HG03439 (cell line): ENCODE results near the gene SCUBE2.

Source experiments
- ATAC-seq: cut with Tn5 transposase; IDR thresholded peaks from one replicate; pipeline ENCODE4 v1.9.1; 2021; ENCODE audit warnings: mild to moderate bottlenecking, moderate library complexity; ENCODE audit not compliant: unreplicated experiment

The SCUBE2 gene

DNA sequence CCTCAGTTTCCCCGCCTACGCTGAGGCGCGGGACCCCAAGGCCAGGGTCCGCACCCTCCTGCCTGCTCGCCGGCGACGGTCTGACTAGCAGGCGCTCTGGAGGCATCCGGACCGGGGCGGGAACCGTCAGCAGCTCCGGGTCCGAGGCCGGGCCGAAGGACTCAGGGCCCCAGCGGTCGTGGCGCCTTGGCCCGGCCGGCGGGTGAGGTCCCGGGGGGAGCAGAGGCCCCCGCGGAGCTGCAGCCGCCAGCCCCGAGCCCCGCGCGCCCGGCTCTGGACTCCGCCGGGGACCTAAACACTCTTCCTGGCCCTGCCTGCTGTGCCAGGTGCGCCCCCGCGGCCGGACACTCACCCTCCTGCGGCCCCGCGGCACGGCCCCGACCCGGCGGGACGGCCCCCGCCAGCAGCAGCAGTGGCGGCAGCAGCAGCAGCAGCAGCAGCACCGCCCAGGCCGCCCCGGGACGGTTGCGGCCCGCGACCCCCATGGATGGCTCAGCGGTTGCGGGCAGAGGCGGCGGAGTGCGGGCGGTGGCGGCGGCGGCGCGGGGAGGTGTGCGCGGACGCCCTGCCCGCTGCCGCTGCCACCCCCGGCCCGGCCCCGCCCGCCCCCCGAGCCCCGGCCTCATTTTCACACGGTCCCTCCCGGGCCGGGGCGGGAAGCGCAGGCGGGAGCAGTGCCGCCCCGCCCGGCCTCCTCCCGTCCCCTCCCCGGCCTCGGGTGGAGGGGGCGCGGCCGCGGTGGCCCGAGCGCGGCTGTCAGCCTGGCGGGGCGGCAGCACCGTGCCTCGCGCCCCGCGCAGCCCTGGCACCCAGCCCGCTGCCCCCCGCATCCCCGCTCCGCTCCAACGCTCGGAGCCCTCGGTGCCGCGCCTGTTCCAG is at the start of gene SCUBE2:
TSS of gene SCUBE2 (minus strand) at position 556 of the 879 bp plus-strand sequence. CDS start at position 485, 71 bp downstream.
- no peak for ATAC-seq

- ATAC-seq = no peak
Observed at GRCh38 chr11:9141186-9141585, 49.8 kb upstream of the SCUBE2 start.

DNA sequence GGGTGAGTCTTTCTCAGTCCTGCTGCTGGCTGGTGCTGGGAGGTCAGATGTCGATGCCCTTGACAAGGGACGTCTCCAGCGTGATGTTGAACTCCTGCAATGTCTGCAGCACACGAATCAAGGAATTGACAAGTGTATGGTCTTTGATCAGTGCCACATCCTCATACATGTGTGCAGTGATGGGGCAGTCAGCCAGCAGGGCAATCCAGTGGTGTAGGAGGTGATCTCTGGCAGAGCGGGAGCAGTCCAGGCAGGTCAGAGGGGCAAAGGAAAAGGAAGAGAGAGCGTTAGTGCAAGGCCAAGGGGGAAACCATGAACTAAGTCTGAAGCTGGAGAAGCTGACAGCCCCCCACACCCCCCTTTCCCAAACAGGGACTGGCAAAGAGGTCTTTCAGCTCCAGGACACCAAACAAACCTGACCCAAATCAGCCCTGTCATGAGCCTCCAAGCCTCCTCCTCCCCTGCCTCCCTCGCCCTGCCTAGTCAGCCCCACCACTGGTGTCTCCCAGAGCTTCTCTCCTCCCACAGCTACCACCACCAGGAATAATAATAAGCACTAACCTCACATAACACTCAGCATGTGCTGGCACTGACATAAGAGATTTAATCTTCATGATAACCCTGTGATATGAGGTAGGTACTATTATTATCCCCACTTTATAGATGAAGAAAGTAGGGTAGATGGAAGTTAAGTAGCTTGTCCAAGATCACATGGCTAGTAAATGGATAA is 48.4 kb upstream of the SCUBE2 start:
- ATAC-seq = no peak

DNA sequence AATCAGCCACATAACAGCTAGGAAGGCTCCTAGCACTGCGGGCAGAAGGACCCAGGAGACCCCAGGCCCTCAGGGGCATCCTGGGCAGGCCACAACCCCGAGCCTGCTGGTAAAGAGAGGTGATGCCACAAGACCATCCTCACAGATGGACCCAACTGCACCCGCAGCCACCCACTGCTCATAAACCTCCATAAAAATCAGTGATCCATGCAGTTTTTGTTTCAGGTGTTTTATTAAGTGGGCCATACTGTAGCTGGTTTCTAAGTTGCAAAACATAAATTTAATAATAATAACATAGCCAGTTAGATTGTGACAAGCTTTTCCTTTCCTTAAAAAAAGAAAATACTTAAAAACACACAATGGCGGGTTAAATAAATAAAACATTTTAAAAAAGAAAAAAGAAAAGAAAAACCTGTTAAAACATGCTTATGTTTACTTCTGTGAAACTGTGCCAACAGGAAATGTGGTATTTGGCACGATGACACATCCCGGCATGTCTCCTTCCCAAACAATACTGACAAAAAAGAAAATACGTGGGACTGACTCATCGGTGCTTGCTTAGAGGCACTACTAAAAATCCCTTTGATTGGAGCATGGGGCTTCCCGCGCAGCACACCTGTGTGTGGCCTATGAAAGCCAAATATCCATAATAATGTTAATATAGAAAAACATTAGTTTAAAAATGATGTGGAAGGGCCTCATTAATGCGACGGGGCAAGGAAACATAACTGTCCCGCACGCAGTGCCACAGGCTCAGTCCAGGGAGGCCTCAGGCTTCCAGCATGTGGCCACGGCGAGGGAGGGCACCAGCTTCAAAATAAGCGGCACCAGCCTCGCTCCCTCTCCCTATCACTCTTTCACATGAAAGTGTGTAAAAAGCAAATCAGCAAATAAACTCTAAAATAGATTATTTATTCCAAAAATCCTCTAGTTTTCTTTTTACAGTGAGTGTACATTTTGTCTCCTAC is 47.5 kb upstream of the SCUBE2 start:
- ATAC-seq = no peak

- no peak for ATAC-seq
Observed at GRCh38 chr11:9138133-9138453, 46.7 kb upstream of the SCUBE2 start.

DNA sequence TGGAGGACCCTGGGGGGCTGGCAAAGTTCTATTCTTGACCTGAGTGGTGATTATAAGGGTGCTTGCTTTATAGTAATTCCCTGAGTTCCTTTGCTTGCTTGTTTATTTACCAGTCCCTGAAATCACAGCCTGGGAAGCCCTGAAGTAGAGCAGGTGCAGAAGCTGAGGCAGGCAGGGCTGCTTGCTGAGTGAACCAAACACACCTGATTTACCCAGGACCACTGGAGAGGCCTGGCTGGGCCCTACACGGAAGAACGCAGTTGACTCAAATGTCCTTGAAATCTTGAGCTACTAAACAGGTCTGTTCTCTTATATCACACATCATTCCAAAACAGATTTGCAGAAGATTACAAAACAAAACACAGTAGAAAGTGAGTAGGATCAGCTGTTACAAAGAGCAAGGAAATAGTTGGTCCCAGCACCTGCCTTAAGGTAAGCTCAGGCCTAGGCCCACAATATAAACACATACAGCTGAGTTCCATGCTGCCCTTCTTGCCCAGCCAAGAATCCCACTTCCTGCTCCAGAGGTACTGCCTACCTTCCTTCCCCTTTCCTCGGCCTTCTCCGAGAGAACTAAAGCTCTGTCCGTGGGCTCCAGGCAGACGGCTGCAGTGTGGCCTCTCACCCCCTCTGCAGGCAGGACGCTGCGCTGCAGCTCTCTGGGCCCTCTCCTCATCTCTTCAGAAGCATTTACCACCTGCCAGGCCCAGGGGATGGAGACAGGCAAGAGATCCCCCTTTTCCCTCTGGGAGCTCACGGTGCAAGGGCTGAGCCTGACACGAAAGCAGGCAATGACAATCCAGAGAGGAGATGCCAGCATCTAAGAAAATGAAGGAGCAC is 46.1 kb upstream of the SCUBE2 start:
- peak; percentile 74 for ATAC-seq

GRCh38 chr11:9136741-9137140 is 45.3 kb upstream of the SCUBE2 start:
- ATAC-seq = no peak

DNA sequence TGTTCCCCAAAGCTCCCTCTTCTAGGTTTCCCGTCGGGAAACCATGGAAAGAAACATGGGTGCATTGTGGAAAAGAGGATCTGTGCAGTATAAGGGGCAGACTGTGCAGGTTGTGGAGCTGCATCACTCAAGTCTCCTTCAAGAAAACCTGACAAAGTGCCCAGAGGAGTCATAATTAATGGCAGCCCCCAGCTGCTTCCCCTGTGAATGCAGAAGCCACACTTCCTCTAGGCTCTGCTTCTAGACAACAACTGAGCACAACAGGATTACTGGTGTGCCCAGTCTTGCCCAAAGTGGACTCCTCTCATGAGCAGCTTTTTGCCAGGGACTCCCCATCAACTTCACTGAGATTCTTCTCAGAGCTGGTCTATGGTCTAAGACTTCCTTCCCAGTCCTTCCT is 42.6 kb upstream of the SCUBE2 start:
- ATAC-seq = no peak

DNA sequence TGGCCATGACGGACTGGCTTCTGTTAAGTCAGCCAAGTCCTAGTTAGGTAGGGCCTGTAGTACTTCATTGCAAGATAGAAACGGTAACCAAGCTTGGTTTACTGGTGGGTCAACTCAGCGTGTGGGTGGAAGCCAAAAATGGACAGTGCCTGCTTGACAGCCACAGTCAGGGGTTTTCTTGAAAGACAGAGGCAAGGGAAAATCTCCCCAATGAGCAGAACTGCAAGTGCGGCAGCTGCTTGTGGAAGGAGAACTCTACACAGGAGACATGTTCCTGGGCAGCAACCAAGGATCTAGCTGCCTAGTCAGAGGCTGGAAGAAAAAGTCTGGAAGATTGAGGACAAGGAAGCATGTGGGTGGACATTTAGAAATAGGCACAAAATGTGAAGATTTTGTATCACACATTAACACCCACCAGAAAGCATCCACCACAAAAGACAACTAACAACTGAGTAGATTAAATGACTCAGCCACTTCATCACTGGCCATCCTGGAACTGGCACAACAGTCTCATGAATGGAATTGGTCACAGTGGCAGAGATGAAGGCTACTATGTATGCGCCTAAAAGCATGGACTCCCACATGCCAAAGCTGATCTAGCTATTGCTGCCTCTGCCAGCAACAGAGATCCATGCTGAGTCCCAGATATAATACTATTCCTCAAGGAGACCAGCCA is 40.9 kb upstream of the SCUBE2 start:
- no peak for ATAC-seq

DNA sequence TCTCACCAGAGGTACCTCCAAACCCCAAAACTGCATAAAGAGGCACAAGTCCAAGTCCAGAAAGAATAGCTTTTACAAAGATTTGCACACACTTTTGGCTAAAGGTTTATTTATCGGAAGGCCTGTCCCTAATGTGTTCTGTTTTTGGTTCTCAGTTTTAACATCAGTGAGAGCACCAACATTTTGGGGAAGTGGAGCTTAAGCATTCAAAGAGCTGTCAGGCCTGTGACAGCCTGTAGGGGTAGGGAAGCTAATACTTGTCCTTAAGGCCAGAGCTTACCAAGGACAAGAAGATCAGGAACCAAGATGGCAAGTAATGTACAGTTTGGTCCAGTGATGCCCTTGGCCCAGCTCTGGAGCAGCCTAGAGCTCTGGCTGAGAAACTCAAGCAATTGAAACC is 38.9 kb upstream of the SCUBE2 start:
- no peak for ATAC-seq

GRCh38 chr11:9126636-9127035 is 35.2 kb upstream of the SCUBE2 start:
- ATAC-seq = no peak

GRCh38 chr11:9125185-9125886 is 33.9 kb upstream of the SCUBE2 start:
- no peak for ATAC-seq

- ATAC-seq = no peak
Observed at GRCh38 chr11:9123595-9124304, 32.4 kb upstream of the SCUBE2 start.

GRCh38 chr11:9121469-9121796 is 30.0 kb upstream of the SCUBE2 start:
- ATAC-seq = no peak

DNA sequence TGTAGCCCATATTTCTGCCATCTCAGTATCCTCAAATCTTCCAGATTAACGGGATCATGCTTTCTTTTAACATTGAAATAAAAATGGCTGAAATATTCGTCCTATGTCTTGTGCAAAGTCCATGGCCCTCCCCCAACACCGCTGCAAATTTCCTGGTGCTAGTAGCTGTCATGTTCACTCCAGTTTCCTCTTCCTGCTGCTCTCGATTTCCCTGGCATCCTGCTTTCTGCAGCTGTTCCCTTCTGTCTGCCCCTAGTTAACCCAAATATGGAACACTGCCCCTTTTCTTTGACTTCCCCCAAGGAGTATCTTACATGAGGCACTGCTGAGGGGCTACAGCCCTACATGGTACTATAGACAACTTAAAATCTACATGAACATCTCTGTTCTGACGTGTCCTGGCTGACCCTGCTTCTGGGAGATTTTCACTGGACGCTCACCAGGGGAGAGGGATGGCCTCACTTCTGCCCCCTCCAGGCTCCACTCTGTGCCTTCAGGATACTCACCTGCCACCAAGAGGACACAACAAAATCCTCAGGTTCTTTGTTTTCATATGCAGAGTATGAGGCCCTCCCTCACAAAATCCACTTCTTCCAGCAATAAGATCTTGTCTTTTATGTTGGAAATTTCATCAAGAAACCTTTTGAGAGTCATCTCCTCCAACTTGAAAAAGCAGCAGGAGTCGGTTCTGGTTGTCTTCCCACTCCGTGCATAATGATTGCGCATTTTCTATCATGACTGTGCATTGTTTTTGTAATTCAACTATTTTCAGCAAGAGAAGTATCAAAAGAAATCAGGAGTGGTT is 29.5 kb upstream of the SCUBE2 start:
- ATAC-seq = no peak

GRCh38 chr11:9118277-9118676 is 26.9 kb upstream of the SCUBE2 start:
- no peak for ATAC-seq

DNA sequence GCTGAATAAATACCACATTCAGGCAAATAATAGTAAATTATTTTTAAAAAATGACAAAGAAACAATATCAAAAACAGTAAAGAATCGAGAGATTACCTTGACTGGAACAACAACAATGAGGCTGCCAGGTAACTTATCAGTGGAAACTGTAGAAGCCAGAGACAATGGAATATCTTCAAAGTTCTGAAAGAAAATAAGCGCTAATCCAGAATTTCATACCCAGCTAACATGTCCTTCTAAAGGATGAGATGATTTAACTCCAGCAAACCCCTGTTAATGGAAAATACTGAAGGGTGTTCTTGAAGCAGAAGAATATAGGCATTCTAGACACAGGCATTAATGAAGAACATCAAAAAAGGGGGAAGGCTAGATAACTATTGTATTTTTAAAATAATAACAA is 20.7 kb upstream of the SCUBE2 start:
- ATAC-seq = no peak
